Stimulated activated CD8-positive, alpha-beta memory T cell treated with anti-CD3 and anti-CD28 coated beads, Interleukin-7, amount 100 ng/mL, for 4 hours (primary cell): ENCODE results near the gene ITPK1.

Experiments
- DNase-seq, 2 donors: peaks; one replicate each; pipeline ENCODE4 v3.0.0-alpha.2; 2020; ENCODE audit warnings: low read depth in 2 of 2

Gene ITPK1

DNA sequence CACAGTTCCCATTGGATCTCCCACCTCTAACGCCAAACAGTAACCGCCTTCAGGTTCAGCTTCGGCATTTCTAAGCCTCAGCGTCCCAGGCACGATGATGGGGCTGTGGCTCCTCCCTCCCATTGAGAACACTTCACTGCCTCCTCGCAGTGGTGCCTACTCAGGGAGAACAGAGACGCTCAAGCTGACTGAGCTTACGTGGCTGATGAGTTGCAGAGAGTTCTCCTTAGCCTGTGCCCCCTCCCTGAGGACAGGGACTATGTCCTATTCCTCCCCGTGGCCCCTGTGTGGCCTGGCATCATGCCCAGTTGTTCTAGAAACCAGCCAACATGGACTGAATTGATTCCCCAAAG lies 87.0 kb downstream of the ITPK1 start:
- DNase-seq, result no peak

DNA sequence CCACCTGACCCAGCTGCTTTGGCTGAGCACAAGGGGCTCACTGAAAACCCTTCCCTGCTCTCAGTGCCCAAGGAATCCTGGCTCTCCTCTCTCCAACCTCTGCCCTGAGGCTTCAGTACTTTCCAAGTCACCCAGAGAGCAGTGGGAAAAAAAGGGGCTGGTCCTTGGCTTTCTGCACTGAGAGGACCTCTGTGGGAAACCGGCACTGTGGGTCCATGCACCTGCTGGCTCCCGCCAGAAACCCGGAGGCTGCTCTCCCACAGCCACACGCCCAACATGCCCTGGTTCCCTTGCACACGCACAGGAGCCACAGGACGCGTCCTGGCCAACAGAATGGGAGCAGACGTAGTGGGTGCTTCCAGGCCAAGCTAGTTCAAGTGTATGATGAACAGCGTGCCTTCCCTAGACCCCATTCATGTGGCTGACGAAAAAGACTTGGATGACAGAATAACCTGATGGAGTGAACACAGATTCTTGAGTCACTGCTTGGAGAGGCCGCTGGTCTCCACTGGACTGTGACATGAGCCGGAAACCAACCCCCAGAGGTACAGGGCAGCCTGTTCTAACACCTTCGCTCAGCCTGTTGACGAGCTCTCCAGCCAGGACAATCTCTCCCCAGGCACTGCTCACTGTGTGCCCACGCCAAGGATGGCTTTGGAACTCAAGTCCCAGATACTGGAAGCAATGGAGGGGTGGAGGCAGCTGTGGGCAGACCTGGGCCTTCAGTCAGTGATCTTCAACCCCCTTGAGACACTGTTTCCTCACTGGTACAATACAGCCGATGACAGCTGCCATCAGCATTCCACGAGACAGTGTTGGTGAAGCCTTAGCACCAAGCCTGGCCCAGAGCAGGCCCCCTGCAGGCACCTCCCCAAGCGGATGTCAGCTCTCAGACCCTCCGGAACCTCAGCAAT lies 87.7 kb downstream of the ITPK1 start:
- no peak for DNase-seq

DNA sequence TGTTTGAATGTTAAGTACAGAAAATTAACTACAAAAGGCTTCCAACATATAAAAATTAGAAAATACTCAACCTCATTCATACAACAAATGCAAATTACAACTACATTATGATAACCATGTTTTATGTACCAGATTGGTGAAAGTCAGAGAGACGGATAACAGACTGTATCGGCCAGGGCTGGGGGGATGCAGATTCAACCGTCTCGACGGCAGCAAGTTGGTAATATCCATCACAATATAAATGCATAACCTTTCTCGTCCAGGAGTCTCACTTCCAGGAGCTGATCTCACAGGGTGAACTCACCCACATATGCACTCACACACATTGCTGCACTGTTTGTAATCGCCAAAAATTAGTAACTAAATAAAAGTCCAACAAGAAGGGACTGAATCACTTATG lies 89.4 kb downstream of the ITPK1 start:
- no peak for DNase-seq

DNA sequence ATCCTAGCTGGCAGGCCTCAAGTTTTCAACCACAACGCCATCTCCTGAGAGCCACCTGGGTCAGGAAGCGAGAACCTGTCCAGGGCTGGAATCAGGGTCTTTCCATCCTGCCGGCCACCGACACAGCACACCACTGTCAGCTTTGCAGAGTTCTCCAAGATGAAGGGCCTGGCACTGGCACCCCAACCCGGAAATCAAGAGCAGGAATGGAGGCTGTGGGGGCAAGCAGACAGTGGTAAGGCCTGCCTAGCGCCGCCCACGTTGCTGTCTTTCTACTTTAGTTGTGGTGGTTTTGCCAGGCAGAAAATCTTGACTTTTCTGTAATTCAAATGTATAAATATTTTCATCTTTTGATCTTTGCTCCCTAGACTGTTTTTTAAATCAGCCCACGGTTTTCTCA lies 90.7 kb downstream of the ITPK1 start:
- DNase-seq, result no peak

DNA sequence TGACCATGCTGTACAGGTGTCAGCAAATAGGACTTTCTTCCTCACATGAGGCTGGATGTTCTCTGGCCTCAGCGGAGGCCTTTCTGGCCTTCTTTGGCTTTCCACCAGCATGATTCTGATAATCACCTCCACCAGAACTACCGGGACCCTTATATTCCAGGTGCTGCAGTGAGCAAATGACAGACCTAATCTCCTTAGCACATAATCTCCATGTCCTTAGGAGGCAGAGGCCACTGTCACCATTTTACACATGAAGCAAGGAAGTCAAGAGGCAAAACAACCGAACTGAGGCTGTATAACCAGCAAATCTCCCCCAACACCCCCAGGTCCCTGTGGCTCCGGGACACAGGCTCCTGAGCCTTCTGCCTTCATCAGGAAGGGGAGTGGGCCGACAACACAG lies 91.2 kb downstream of the ITPK1 start:
- no peak for DNase-seq

- no peak for DNase-seq
Observed at GRCh38 chr14:93023802-93024434, 91.8 kb downstream of the ITPK1 start.

GRCh38 chr14:93023039-93023438 lies 92.7 kb downstream of the ITPK1 start:
- no peak for DNase-seq

DNA sequence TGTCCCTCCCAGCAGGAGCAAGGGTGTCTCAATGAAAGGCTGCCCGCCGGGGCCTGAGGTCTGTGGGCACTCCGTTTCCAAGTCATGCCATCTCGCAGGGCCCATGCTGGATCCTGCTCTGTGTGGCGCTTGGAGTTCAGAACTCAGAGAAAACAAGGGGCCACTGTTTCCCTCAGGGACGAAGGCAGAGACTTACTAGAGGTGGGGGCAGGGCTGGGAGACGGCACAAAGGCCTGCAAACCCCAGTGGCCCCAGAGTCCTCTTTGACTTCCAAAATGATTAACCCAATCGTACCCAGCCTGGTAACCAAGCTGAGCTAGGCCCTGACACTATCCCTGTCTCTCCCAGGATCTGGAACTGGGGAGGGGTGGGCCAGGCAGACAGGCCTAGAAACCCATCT lies 95.8 kb downstream of the ITPK1 start:
- no peak for DNase-seq

DNA sequence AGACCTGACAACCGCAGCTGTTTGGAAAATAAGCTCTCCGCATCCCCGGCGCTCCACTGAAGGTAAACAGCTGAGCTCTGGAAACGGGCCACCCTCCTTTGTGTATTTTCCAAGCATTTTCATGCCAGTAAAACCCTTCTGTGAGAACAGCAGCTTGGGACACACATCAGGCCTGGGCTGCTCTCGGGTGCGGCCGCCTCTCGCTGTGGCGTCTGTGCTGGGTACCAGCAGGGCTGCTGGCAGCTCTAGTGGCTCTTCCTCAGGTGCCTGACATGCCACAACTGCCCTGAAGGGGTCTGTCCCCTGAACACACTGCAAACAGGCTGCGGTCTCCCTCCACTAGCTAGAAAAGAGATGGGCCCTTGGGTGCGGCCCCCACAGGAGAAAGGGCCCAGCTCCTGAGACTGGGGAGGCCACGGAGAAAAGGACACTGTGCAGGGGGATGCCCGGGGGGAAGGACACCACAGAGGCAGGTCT lies 96.3 kb downstream of the ITPK1 start:
- DNase-seq, result no peak

- DNase-seq, result no peak
Observed at GRCh38 chr14:93018366-93018765, 97.4 kb downstream of the ITPK1 start.

- no peak for DNase-seq
Observed at GRCh38 chr14:93017898-93018297, 97.8 kb downstream of the ITPK1 start.

DNA sequence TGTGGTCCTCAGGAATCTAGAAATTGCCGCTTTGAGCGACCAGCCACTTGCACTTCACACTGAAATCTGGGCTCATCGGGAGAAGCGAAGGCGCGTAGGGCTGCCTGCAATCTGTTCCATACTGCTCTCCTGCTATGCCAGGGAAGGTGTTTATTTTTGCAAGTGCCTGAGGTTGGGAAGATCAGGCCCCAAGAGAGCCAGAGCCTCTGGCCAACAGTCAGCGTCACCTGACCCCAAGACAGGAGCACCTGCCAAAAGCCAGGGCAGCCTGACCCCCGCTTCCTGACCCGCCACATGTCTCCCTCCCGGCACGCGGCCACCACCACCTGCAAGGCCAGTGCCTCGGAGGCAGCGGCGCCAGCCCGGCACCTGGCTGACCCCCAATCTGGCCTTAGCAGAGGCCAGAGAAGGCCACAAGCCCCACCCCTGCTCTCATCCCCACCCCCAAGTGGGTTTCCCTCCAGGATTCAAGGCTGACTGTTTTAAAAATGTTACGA lies 98.4 kb downstream of the ITPK1 start:
- DNase-seq, result no peak

DNA sequence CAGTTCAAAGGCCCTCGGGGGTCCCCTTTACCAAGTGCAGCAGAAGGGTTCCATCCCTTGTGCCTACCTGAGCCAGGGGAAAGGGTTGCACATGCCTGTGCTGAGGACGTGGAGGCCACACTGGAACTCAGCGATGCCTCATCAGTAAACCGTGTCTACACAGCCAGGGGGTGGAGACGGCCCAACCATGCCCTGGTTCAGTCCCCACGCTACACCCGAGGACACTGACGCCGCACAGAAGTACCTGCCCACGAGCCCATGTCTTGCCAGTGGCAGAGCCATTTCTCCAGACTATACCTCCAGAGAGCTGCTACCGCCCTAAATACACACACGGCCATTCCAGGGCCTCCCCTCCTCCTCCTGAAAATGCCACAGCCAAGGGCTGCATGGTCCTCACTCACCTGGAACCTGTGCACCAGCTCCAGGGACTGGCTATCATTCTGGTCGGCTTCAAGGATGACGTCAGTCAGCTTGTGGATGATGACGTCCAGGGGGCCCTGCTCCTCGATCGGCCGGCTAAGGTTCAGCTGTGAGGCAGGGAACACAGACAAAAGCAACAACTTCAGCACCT lies 99.4 kb downstream of the ITPK1 start:
- DNase-seq, result no peak

GRCh38 chr14:93015505-93015904 lies 100.2 kb downstream of the ITPK1 start:
- no peak for DNase-seq

DNA sequence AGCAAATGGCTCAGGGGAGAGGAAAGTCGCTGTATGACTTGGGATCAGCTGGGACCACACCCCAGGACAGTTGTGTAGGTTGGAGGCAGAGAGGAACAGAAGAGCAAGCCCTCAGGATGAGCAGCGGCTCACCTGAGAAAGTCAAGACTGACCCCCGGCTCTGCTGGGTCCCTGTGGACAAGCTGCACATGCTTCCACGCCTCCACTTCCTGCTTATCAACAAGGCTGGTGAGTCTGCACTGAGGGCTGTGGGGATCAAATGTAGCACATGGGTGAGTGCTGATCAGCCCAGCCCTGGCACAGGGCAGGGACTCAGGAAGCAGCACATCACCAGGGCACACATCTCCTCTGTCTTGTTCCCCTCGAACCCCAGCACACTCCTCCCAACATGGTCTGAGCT lies 100.7 kb downstream of the ITPK1 start:
- no peak for DNase-seq

- no peak for DNase-seq
Observed at GRCh38 chr14:93014058-93015023, 101.4 kb downstream of the ITPK1 start.

DNA sequence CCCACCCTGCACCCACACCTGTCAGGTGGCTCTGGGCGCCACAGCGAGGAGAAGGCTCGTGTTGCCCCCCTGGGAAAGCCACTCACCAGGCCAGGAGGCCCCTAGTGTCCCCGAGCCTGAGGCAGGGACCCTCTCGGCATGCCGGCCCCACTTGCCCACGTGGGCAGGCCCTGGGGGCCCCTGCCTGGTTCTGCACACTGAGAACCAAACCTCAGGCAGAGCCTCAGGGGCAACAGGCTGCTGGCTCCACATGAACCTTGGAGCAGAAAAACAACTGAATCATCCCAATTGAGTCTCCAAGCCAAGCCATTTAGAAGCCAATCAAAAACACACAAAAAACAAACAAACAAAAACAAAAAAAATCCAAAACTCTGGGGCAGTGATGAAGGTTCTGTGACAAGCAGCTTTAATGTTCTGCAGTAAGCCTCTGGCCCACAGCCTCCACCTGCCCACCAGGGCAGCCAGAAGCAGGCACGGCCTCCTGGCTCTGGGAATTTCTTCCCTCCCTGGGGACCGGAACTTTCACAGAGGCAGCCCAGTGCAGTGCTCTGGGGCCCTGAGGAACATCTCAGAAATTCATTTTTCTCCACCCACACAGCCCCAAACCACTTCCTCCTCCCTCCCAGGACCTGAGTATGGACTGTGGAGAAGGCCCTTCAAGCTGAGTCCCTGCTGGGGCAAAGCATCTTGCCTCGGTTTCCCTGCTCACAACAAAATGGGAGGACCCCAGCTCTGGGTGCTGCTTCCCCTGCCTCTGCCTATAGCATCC lies 102.6 kb downstream of the ITPK1 start:
- DNase-seq, result no peak

GRCh38 chr14:93012506-93012905 lies 103.2 kb downstream of the ITPK1 start:
- DNase-seq, result no peak

DNA sequence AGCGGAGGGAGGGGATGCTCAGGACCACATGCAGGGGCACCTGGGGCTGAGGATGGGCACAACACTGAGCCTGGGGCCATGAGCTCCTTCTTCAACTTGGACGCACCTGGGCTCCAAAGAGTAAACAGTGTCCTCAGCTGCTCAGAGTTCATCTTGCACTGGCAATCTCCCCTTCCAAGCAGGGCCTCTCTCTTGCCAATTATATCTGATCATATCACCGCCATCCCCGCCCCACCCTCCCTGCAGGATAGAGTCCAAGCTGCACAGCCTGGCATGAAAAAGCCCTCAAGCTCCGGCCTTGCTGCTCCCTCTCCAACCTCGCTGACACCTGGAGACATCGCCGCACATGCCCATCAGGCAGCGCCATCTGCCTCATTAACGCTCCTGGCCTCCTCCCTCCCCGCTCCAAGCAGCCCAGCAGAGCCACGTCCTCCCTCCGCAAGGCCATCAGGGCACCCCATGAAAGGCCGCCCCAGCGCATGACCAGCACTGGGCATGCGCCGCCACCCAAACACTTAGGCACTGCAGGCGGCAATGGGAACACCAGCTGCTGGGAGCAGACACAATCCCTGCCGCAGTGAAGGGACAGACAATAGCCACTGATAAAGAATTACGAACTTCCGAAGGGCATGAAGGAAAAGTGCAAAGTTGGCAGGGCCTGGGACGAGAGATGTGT lies 103.9 kb downstream of the ITPK1 start:
- DNase-seq, result no peak

DNA sequence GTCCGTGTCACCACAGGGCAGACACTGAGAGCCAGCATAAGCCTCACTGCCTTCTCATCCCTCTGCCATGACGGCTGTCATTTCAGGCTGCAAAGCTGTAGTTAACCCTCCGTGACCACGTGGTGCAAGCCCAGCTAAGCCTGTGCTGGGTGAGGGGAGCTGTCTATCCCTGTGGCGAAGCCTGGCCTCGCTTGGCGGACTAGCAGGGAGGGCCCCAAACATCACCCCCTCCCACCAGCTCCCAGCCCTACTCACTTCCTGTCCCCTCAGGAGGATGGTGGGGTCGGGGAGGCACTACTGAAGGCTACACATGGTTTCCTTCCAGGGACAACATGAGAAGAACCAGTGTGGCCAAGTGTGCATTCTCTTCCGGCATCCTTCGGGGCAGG lies 104.6 kb downstream of the ITPK1 start:
- DNase-seq, result no peak
